SK-N-SH treated with all-trans-retinoic acid at 6 μM for 48 hours (cell line): Measurements from ENCODE around the gene AMPD3.
A peak's percentile ranks its signal among the peaks of the same experiment; 100 is the strongest.

Source experiments
- ATAC-seq: fragments of 200-7000 bp; cut with Tn5 transposase; 3 replicates; pipeline ENCODE4 v1.9.1; 2020; ENCODE audit warnings: mild to moderate bottlenecking, moderate library complexity
- ARNTL ChIP-seq: fragments of 450-650 bp; formaldehyde crosslinking; IDR thresholded peaks from 2 replicates; pipeline ENCODE4 v1.5.0; 2020; ENCODE audit warnings: low read depth, mild to moderate bottlenecking, moderate library complexity, borderline replicate concordance
- BACH2 ChIP-seq: fragments of 250-450 bp; sonication (Bioruptor Pico); IDR thresholded peaks from 2 replicates; pipeline ENCODE4 v1.9.0; 2021; ENCODE audit warnings: mild to moderate bottlenecking, borderline replicate concordance
- CREB5 ChIP-seq: fragments of 250-450 bp; sonication (Bioruptor Pico); IDR thresholded peaks from 2 replicates; pipeline ENCODE4 v1.5.1; 2020; ENCODE audit warnings: low read depth, mild to moderate bottlenecking, moderate library complexity
- CSDC2 ChIP-seq: fragments of 250-450 bp; sonication (Bioruptor Pico); IDR thresholded peaks from 2 replicates; pipeline ENCODE4 v1.5.0; 2020; ENCODE audit warnings: mild to moderate bottlenecking, moderate library complexity
- CSRNP3 ChIP-seq: fragments of 250-450 bp; sonication (Bioruptor Pico); IDR thresholded peaks from 2 replicates; pipeline ENCODE4 v1.5.1; 2021; ENCODE audit warnings: mild to moderate bottlenecking, moderate library complexity
- GLIS3 ChIP-seq: fragments of 250-450 bp; sonication (Bioruptor Pico); IDR thresholded peaks from 2 replicates; pipeline ENCODE4 v1.5.0; 2020; ENCODE audit warnings: mild to moderate bottlenecking, moderate library complexity
- OSR1 ChIP-seq: fragments of 250-450 bp; sonication (Bioruptor Pico); IDR thresholded peaks from 2 replicates; pipeline ENCODE4 v1.8.0; 2022; ENCODE audit warnings: moderate library complexity, mild to moderate bottlenecking, inconsistent platforms
- POU6F1 ChIP-seq: fragments of 250-450 bp; sonication (Bioruptor Pico); IDR thresholded peaks from 2 replicates; pipeline ENCODE4 v1.8.0; 2021; ENCODE audit warnings: low read depth, mild to moderate bottlenecking, moderate library complexity, borderline replicate concordance
- PPARA ChIP-seq: fragments of 250-450 bp; sonication (Bioruptor Pico); IDR thresholded peaks from 2 replicates; pipeline ENCODE4 v1.5.0; 2020; ENCODE audit warnings: mild to moderate bottlenecking, borderline replicate concordance
- RARB ChIP-seq: fragments of 250-450 bp; sonication (Bioruptor Pico); IDR thresholded peaks from 2 replicates; pipeline ENCODE4 v1.8.0; 2021; ENCODE audit warnings: mild to moderate bottlenecking, moderate library complexity
- SNAI2 ChIP-seq: fragments of 250-450 bp; sonication (Bioruptor Pico); IDR thresholded peaks from 2 replicates; pipeline ENCODE4 v1.5.0; 2020; ENCODE audit warnings: mild to moderate bottlenecking, moderate library complexity
- TCF4 ChIP-seq: fragments of 250-450 bp; sonication (Bioruptor Pico); IDR thresholded peaks from 2 replicates; pipeline ENCODE4 v1.8.0; 2021; ENCODE audit warnings: mild to moderate bottlenecking, moderate library complexity, borderline replicate concordance
- TOX ChIP-seq: fragments of 250-450 bp; sonication (Bioruptor Pico); IDR thresholded peaks from 2 replicates; pipeline ENCODE4 v1.8.0; 2021; ENCODE audit warnings: mild to moderate bottlenecking, moderate library complexity, borderline replicate concordance
- TSHZ2 ChIP-seq: fragments of 250-450 bp; sonication (Bioruptor Pico); IDR thresholded peaks from 2 replicates; pipeline ENCODE4 v1.5.0; 2020; ENCODE audit warnings: mild to moderate bottlenecking, moderate library complexity
- ZC3H10 ChIP-seq: fragments of 250-450 bp; sonication (Bioruptor Pico); IDR thresholded peaks from 2 replicates; pipeline ENCODE4 v1.5.1; 2021; ENCODE audit warnings: mild to moderate bottlenecking, moderate library complexity
- ZFP3 ChIP-seq: fragments of 250-450 bp; sonication (Bioruptor Pico); IDR thresholded peaks from 2 replicates; pipeline ENCODE4 v1.5.0; 2020; ENCODE audit warnings: mild to moderate bottlenecking, moderate library complexity
- ZNF565 ChIP-seq: fragments of 450-650 bp; formaldehyde crosslinking; conservative IDR thresholded peaks from 2 replicates; pipeline ENCODE4 v1.5.0; 2020; ENCODE audit warnings: low read depth, mild to moderate bottlenecking, moderate library complexity
- ZNF70 ChIP-seq: fragments of 450-650 bp; formaldehyde crosslinking; IDR thresholded peaks from 2 replicates; pipeline ENCODE4 v1.5.0; 2020; ENCODE audit warnings: mild to moderate bottlenecking, moderate library complexity
- ZNF8 ChIP-seq: fragments of 450-650 bp; formaldehyde crosslinking; IDR thresholded peaks from 2 replicates; pipeline ENCODE4 v1.5.0; 2020; ENCODE audit warnings: mild to moderate bottlenecking, moderate library complexity

The AMPD3 gene

GRCh38 chr11:10551290-10551592 lies 96.2 kb downstream of the AMPD3 start:
- no peak for TF ChIP-seq OSR1 (CRISPR knock-in tag)
- TF ChIP-seq GLIS3 (CRISPR knock-in tag), result no peak
- TF ChIP-seq ZNF565 (CRISPR knock-in tag), result no peak
- TF ChIP-seq POU6F1 (CRISPR knock-in tag), result no peak
- no peak for TF ChIP-seq CREB5 (CRISPR knock-in tag)
- no peak for TF ChIP-seq CSRNP3 (CRISPR knock-in tag)
- no peak for TF ChIP-seq TOX (CRISPR knock-in tag)
- TF ChIP-seq BACH2 (CRISPR knock-in tag), result no peak
- TF ChIP-seq ZNF8 (CRISPR knock-in tag), result no peak
- no peak for TF ChIP-seq ZNF70 (CRISPR knock-in tag)
- no peak for TF ChIP-seq CSDC2 (CRISPR knock-in tag)
- no peak for TF ChIP-seq PPARA (CRISPR knock-in tag)
- ATAC-seq, result peak; percentile 46

- no peak for ATAC-seq
- TF ChIP-seq ZNF70 (CRISPR knock-in tag) (no peak), ZNF8 (CRISPR knock-in tag) (no peak), PPARA (CRISPR knock-in tag) (no peak), BACH2 (CRISPR knock-in tag) (no peak), OSR1 (CRISPR knock-in tag) (no peak), TSHZ2 (CRISPR knock-in tag) (no peak), POU6F1 (CRISPR knock-in tag) (no peak), GLIS3 (CRISPR knock-in tag) (no peak), CSDC2 (CRISPR knock-in tag) (no peak), ZFP3 (no peak), ZC3H10 (CRISPR knock-in tag) (no peak), ARNTL (no peak)
- TF ChIP-seq, all 23 proteins: peak for 0
These were observed 96.8 kb downstream of the AMPD3 start for GRCh38 chr11:10551845-10552352.

- TF ChIP-seq TOX (CRISPR knock-in tag), result no peak
- no peak for TF ChIP-seq ARNTL
- TF ChIP-seq TCF4 (CRISPR knock-in tag), result no peak
- no peak for TF ChIP-seq ZNF8 (CRISPR knock-in tag)
- TF ChIP-seq RARB (CRISPR knock-in tag), result no peak
- no peak for TF ChIP-seq PPARA (CRISPR knock-in tag)
- TF ChIP-seq SNAI2 (CRISPR knock-in tag), result no peak
- no peak for ATAC-seq
These were observed 101.5 kb downstream of the AMPD3 start for GRCh38 chr11:10556590-10556989.
